Rectal smooth muscle tissue (tissue), 1 donor: ENCODE measurements around the gene NOL3.
A peak's percentile ranks its signal among the peaks of the same experiment; 100 is the strongest.

Source experiments
- H3K27ac ChIP-seq: one replicate; pipeline ENCODE4 v1.7.0; 2013; ENCODE audit warnings: low read depth, low read length, inconsistent platforms
- H3K27me3 ChIP-seq: one replicate; pipeline ENCODE4 v1.7.0; 2013; ENCODE audit warnings: low read length; ENCODE audit not compliant: control insufficient read depth, insufficient read depth
- H3K36me3 ChIP-seq: one replicate; pipeline ENCODE4 v1.7.0; 2013; ENCODE audit warnings: low read length; ENCODE audit not compliant: control insufficient read depth, insufficient read depth
- H3K4me1 ChIP-seq: one replicate; pipeline ENCODE4 v1.7.0; 2013; ENCODE audit warnings: low read length; ENCODE audit not compliant: control insufficient read depth, insufficient read depth
- H3K4me3 ChIP-seq: one replicate; pipeline ENCODE4 v1.7.0; 2013; ENCODE audit warnings: low read length
- H3K9ac ChIP-seq: one replicate; pipeline ENCODE4 v1.7.0; 2013; ENCODE audit warnings: low read length

NOL3 gene

GRCh38 chr16:67181346-67181745 is 11.0 kb downstream of the NOL3 start:
- Histone ChIP-seq H3K27ac (no peak overlapping the region), H3K9ac (no peak overlapping the region), H3K27me3 (no peaks in the 10 kb centered on the region), H3K4me1 (peaks cover 5% of the 10 kb centered on the region), H3K4me3 (no peak overlapping the region), H3K36me3 (no peaks in the 10 kb centered on the region)

GRCh38 chr16:67182288-67182687 is 11.9 kb downstream of the NOL3 start:
- Histone ChIP-seq H3K9ac (no peak overlapping the region), H3K4me1 (peaks cover 5% of the 10 kb centered on the region), H3K27me3 (no peaks in the 10 kb centered on the region), H3K27ac (no peak overlapping the region), H3K4me3 (no peak overlapping the region), H3K36me3 (no peaks in the 10 kb centered on the region)

GRCh38 chr16:67183284-67183626 is 12.9 kb downstream of the NOL3 start:
- peak overlapping the region; percentile 71 for H3K4me3 ChIP-seq
- no peak overlapping the region for H3K9ac ChIP-seq
- no peaks in the 10 kb centered on the region for H3K27me3 ChIP-seq
- peaks cover 5% of the 10 kb centered on the region for H3K4me1 ChIP-seq
- H3K36me3 ChIP-seq = no peaks in the 10 kb centered on the region
- peak overlapping the region; percentile 93 for H3K27ac ChIP-seq

GRCh38 chr16:67183627-67184452 is 13.5 kb downstream of the NOL3 start, which contains the start of gene MATCAP1:
TSS of gene MATCAP1 (minus strand) at chr16:67183963. CDS start at chr16:67180610, 3,353 bp downstream.
- Histone ChIP-seq H3K9ac (peak within 1 kb of the TSS; percentile 67), H3K4me1 (peaks cover 5% of the 10 kb centered on the region), H3K4me3 (peak within 1 kb of the TSS; percentile 71), H3K27ac (peak within 1 kb of the TSS; percentile 93), H3K27me3 (no peaks in the 10 kb centered on the region), H3K36me3 (no peaks in the 10 kb centered on the region)

GRCh38 chr16:67184453-67184994 is 14.2 kb downstream of the NOL3 start:
- Histone ChIP-seq H3K27ac (peak overlapping the region; percentile 93), H3K9ac (peak overlapping the region; percentile 58), H3K36me3 (no peaks in the 10 kb centered on the region), H3K4me3 (peak overlapping the region; percentile 71), H3K27me3 (no peaks in the 10 kb centered on the region), H3K4me1 (peaks cover 5% of the 10 kb centered on the region)

- Histone ChIP-seq H3K27me3 (no peaks in the 10 kb centered on the region), H3K4me3 (peak overlapping the region; percentile 71), H3K36me3 (no peaks in the 10 kb centered on the region), H3K27ac (no peak overlapping the region), H3K9ac (no peak overlapping the region), H3K4me1 (peaks cover 5% of the 10 kb centered on the region)
Measured at GRCh38 chr16:67184995-67185650, 14.8 kb downstream of the NOL3 start.

GRCh38 chr16:67185651-67186134 is 15.4 kb downstream of the NOL3 start:
- peak overlapping the region; percentile 71 for H3K4me3 ChIP-seq
- H3K27me3 ChIP-seq = no peaks in the 10 kb centered on the region
- H3K36me3 ChIP-seq = no peaks in the 10 kb centered on the region
- H3K4me1 ChIP-seq = peaks cover 5% of the 10 kb centered on the region
- H3K27ac ChIP-seq = no peak overlapping the region
- no peak overlapping the region for H3K9ac ChIP-seq

- H3K27ac ChIP-seq = no peak overlapping the region
- H3K36me3 ChIP-seq = no peaks in the 10 kb centered on the region
- H3K9ac ChIP-seq = no peak overlapping the region
- no peak overlapping the region for H3K4me3 ChIP-seq
- H3K4me1 ChIP-seq = peaks cover 5% of the 10 kb centered on the region
- H3K27me3 ChIP-seq = no peaks in the 10 kb centered on the region
Measured at GRCh38 chr16:67186550-67186950, 16.2 kb downstream of the NOL3 start.

GRCh38 chr16:67187175-67187890 is 17.0 kb downstream of the NOL3 start:
- no peak overlapping the region for H3K9ac ChIP-seq
- peaks cover 5% of the 10 kb centered on the region for H3K4me1 ChIP-seq
- no peak overlapping the region for H3K4me3 ChIP-seq
- H3K36me3 ChIP-seq = no peaks in the 10 kb centered on the region
- H3K27me3 ChIP-seq = no peaks in the 10 kb centered on the region
- no peak overlapping the region for H3K27ac ChIP-seq

GRCh38 chr16:67188323-67188722 is 18.0 kb downstream of the NOL3 start:
- no peak overlapping the region for H3K4me3 ChIP-seq
- peaks cover 10% of the 10 kb centered on the region for H3K4me1 ChIP-seq
- H3K36me3 ChIP-seq = no peaks in the 10 kb centered on the region
- no peak overlapping the region for H3K9ac ChIP-seq
- no peak overlapping the region for H3K27ac ChIP-seq
- no peaks in the 10 kb centered on the region for H3K27me3 ChIP-seq

- Histone ChIP-seq H3K27ac (no peak overlapping the region), H3K4me1 (peaks cover 12% of the 10 kb centered on the region), H3K36me3 (no peaks in the 10 kb centered on the region), H3K27me3 (no peaks in the 10 kb centered on the region), H3K9ac (no peak overlapping the region), H3K4me3 (no peak overlapping the region)
Measured at GRCh38 chr16:67188798-67189197, 18.5 kb downstream of the NOL3 start.

- Histone ChIP-seq H3K27ac (no peak within 1 kb of the TSS), H3K27me3 (no peaks in the 10 kb centered on the region), H3K9ac (no peak within 1 kb of the TSS), H3K4me3 (no peak within 1 kb of the TSS), H3K4me1 (peaks cover 12% of the 10 kb centered on the region), H3K36me3 (peaks cover 6% of the 10 kb centered on the region)
Measured at GRCh38 chr16:67190041-67190440, 19.7 kb downstream of the NOL3 start, which contains the start of gene EXOC3L1. TSS of gene EXOC3L1 (minus strand) at chr16:67190136. CDS start at chr16:67189676, 460 bp downstream.
